ENCODE results near the gene GRAMD1B. TPM values are rescaled to one million over a fixed set of nuclear protein-coding genes. Genes with fewer than 3 reads are reported as not detected.

GRAMD1B gene
- total RNA-seq, 2 donors from 2014 or later = 28.8 to 39.6 TPM

DNA sequence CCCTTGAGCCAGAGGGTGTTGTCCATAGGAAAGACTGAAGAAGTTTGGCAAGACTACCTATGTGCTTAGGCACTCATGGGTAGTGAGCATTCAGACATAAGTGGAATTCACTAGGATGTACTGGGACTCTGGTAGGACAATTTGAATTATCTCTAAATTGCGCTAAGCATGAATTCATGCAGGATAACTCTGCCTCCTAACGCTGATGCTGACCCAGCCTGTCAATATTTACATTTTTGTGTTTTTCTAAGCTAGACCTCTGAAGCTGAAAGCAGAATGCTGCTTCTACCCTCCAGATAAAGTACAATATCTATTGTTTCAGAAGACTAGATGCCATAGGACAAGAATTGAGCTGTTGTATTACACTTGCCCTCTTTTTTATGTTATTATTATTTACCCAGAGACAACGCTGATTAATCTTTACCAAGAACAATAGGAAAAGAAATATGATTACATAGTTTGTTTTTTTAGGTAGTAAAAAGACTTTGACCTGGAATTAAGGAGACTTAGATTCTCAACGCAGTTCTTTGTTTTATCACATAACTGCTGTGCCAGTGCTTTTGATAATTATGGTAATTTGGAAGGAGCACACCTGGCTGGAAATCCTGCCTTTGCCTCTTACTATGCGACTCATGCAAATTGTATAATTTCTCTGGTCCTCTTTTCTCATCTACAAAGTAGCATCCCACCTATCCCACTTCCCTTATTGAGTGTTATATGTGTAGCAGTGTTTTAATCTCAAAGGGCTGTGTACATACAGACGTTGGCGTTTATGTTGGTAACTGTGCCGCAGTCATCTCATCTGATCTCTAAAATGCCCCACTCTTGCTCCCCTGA, 21.2 kb upstream of the GRAMD1B start:
- TF ChIP-seq, protein P1, sequence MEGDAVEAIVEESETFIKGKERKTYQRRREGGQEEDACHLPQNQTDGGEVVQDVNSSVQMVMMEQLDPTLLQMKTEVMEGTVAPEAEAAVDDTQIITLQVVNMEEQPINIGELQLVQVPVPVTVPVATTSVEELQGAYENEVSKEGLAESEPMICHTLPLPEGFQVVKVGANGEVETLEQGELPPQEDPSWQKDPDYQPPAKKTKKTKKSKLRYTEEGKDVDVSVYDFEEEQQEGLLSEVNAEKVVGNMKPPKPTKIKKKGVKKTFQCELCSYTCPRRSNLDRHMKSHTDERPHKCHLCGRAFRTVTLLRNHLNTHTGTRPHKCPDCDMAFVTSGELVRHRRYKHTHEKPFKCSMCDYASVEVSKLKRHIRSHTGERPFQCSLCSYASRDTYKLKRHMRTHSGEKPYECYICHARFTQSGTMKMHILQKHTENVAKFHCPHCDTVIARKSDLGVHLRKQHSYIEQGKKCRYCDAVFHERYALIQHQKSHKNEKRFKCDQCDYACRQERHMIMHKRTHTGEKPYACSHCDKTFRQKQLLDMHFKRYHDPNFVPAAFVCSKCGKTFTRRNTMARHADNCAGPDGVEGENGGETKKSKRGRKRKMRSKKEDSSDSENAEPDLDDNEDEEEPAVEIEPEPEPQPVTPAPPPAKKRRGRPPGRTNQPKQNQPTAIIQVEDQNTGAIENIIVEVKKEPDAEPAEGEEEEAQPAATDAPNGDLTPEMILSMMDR (conservative IDR thresholded peaks at IDR 0.05) = no peak
- no peaks in the 10 kb centered on the region for H3K9me3 Mint-ChIP-seq
- H3K9me3 ChIP-seq (ENCODE audit: control insufficient read depth, low read length) = no peaks in the 10 kb centered on the region
- H3K36me3 ChIP-seq (ENCODE audit: control insufficient read depth, insufficient read depth, low read length) = no peaks in the 10 kb centered on the region
- no peak overlapping the region for H3K4me3 Mint-ChIP-seq
- H3K4me1 ChIP-seq (ENCODE audit: control insufficient read depth, insufficient read depth, low read length) = peaks cover 32% of the 10 kb centered on the region
- H3K27ac ChIP-seq (ENCODE audit: low read depth, low read length) = peak overlapping the region; percentile 11
- peak overlapping the region; percentile 44 for H3K4me3 ChIP-seq (ENCODE audit: low read length)
- peak overlapping the region; percentile 83 for H3K27ac Mint-ChIP-seq
- H3K36me3 Mint-ChIP-seq (ENCODE audit: low read depth) = no peaks in the 10 kb centered on the region
- peaks cover 51% of the 10 kb centered on the region for H3K4me1 Mint-ChIP-seq
- H3K27me3 Mint-ChIP-seq (ENCODE audit: insufficient read depth) = peaks cover 62% of the 10 kb centered on the region
- 68 to 84% methylated on average over 6 of the region's 8 CpGs for WGBS, 2 experiments (ENCODE audit: insufficient coverage in 1 of 2, insufficient read length in 1 of 2)
- H3K27me3 ChIP-seq (ENCODE audit: control insufficient read depth, insufficient read depth, low read length, poor library complexity, severe bottlenecking) = no peaks in the 10 kb centered on the region
- no peak for DNase-seq
- H3K9ac ChIP-seq (ENCODE audit: extremely low read depth, low read length, poor library complexity, severe bottlenecking) = peak overlapping the region; percentile 17

DNA sequence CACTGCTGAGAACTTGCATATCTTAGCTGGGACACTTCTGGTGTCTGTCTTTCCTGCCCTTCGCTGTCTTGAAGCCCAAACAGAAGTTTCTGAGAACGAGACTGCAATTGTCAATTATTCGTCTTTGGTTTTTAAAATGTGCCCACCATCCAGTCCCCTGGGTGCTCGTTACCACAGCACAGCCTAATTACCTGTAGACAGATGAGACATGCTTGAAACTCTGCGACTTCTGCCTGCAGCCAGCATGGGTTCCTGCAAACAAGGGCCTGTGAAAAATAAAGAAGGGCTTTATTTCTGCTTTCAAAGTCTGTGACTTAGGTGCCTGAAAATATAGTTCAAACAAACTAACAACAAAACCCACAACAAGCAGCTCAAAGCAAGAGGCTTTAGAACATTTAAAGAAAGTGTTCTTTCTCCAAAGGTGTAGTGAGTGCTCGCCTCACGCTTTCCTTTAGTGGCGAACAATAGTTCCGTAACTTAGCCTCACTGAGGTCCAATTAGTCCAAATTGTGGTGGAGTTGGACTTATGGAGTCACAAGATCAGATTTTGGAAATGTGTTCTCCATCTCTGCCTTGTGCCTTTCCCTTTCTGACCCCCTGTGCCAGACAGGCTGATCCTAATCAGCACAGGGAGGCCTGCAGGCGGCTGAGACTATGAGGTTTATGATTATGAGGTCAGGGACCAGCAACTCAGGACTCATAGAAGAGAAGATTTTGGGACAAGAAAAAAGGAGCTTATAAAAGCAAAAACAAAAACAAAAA, 20.4 kb upstream of the GRAMD1B start:
- Mint-ChIP-seq H3K36me3 (ENCODE audit: low read depth) (no peaks in the 10 kb centered on the region), H3K9me3 (no peaks in the 10 kb centered on the region), H3K4me3 (no peak overlapping the region), H3K4me1 (peaks cover 48% of the 10 kb centered on the region), H3K27ac (no peak overlapping the region), H3K27me3 (ENCODE audit: insufficient read depth) (peaks cover 55% of the 10 kb centered on the region)
- H3K36me3 ChIP-seq (ENCODE audit: control insufficient read depth, insufficient read depth, low read length) = no peaks in the 10 kb centered on the region
- H3K27me3 ChIP-seq (ENCODE audit: control insufficient read depth, insufficient read depth, low read length, poor library complexity, severe bottlenecking) = no peaks in the 10 kb centered on the region
- H3K4me3 ChIP-seq (ENCODE audit: low read length) = peak overlapping the region; percentile 44
- H3K9me3 ChIP-seq (ENCODE audit: control insufficient read depth, low read length) = no peaks in the 10 kb centered on the region
- WGBS, 2 experiments (ENCODE audit: insufficient coverage in 1 of 2, insufficient read length in 1 of 2) = 83 to 93% methylated on average over 9 to 10 of the region's 10 CpGs
- TF ChIP-seq, protein P1 (conservative IDR thresholded peaks at IDR 0.05) = no peak
- no peak overlapping the region for H3K9ac ChIP-seq (ENCODE audit: extremely low read depth, low read length, poor library complexity, severe bottlenecking)
- DNase-seq = no peak
- H3K27ac ChIP-seq (ENCODE audit: low read depth, low read length) = no peak overlapping the region
- peaks cover 29% of the 10 kb centered on the region for H3K4me1 ChIP-seq (ENCODE audit: control insufficient read depth, insufficient read depth, low read length)

DNA sequence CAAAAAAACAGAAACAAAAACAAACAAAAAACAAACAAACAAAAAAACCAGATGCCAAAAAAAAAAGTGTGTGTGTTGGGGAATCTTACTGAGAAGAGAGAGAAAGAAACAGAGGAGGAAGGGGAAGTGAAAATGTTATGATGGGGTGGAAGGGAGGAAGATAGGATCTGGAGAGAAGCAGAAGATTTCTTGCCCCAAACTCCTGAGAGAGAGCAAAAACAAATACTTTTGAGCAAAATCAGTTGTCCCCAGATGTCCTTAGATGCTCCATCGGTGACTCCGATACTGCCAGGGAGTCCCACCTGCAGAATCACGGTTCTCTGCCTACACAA, 19.9 kb upstream of the GRAMD1B start:
- WGBS, 2 experiments (ENCODE audit: insufficient coverage in 1 of 2, insufficient read length in 1 of 2) = 95 to 100% methylated on average over 2 to 3 of the region's 3 CpGs
- Histone ChIP-seq H3K9me3 (ENCODE audit: control insufficient read depth, low read length) (no peaks in the 10 kb centered on the region), H3K9ac (ENCODE audit: extremely low read depth, low read length, poor library complexity, severe bottlenecking) (no peak overlapping the region), H3K4me1 (ENCODE audit: control insufficient read depth, insufficient read depth, low read length) (peaks cover 25% of the 10 kb centered on the region), H3K27me3 (ENCODE audit: control insufficient read depth, insufficient read depth, low read length, poor library complexity, severe bottlenecking) (no peaks in the 10 kb centered on the region), H3K36me3 (ENCODE audit: control insufficient read depth, insufficient read depth, low read length) (no peaks in the 10 kb centered on the region), H3K4me3 (ENCODE audit: low read length) (no peak overlapping the region), H3K27ac (ENCODE audit: low read depth, low read length) (no peak overlapping the region)
- Mint-ChIP-seq H3K4me3 (no peak overlapping the region), H3K36me3 (ENCODE audit: low read depth) (no peaks in the 10 kb centered on the region), H3K4me1 (peaks cover 44% of the 10 kb centered on the region), H3K9me3 (no peaks in the 10 kb centered on the region), H3K27me3 (ENCODE audit: insufficient read depth) (peaks cover 51% of the 10 kb centered on the region), H3K27ac (no peak overlapping the region)
- no peak for DNase-seq
- TF ChIP-seq, protein P1 (conservative IDR thresholded peaks at IDR 0.05) = no peak
